GM06990 (cell line): ENCODE data around the gene RAPGEF1.

Experiments used
- DNase-seq: peaks from one replicate; pipeline ENCODE4 v3.0.0-alpha.2; 2011; ENCODE audit not compliant: insufficient read length; ENCODE audit errors: extremely low read depth
- H3K27me3 ChIP-seq: replicated peaks from 2 replicates; pipeline ENCODE4 v1.6.0; 2011; ENCODE audit warnings: low read length; ENCODE audit not compliant: control insufficient read depth, insufficient read depth
- H3K36me3 ChIP-seq: 2 replicates; pipeline ENCODE4 v1.5.1; 2011; ENCODE audit warnings: low read length; ENCODE audit not compliant: control insufficient read depth, insufficient read depth
- H3K4me3 ChIP-seq: replicated peaks from 2 replicates; pipeline ENCODE4 v1.5.1; 2011; ENCODE audit warnings: low read depth, mild to moderate bottlenecking, control low read depth, low read length
- CTCF ChIP-seq: IDR thresholded peaks from 2 replicates; pipeline ENCODE4 v1.5.1; 2011; ENCODE audit warnings: low read length, control low read depth, mild to moderate bottlenecking, inconsistent platforms; ENCODE audit not compliant: insufficient read depth, poor library complexity, severe bottlenecking

RAPGEF1 gene

GRCh38 chr9:131577005-131578000 lies 162.6 kb downstream of the RAPGEF1 start:
- no peak for DNase-seq
- no peak for TF ChIP-seq CTCF
- H3K27me3 ChIP-seq: no peaks in the 10 kb centered on the region
- H3K4me3 ChIP-seq: no peak overlapping the region
- peaks cover 57% of the 10 kb centered on the region for H3K36me3 ChIP-seq

GRCh38 chr9:131575946-131576853 lies 163.7 kb downstream of the RAPGEF1 start:
- no peak for TF ChIP-seq CTCF
- Histone ChIP-seq H3K4me3 (no peak overlapping the region), H3K36me3 (peaks cover 57% of the 10 kb centered on the region), H3K27me3 (no peaks in the 10 kb centered on the region)
- DNase-seq: no peak

GRCh38 chr9:131574730-131575640 lies 164.9 kb downstream of the RAPGEF1 start:
- H3K36me3 ChIP-seq: peaks cover 54% of the 10 kb centered on the region
- no peak for TF ChIP-seq CTCF
- H3K27me3 ChIP-seq: no peaks in the 10 kb centered on the region
- no peak overlapping the region for H3K4me3 ChIP-seq
- DNase-seq: no peak

GRCh38 chr9:131567910-131568309 lies 172.0 kb downstream of the RAPGEF1 start:
- no peak for DNase-seq
- H3K36me3 ChIP-seq: peaks cover 14% of the 10 kb centered on the region
- no peak overlapping the region for H3K4me3 ChIP-seq
- no peak for TF ChIP-seq CTCF
- no peaks in the 10 kb centered on the region for H3K27me3 ChIP-seq

- peaks cover 9% of the 10 kb centered on the region for H3K36me3 ChIP-seq
- DNase-seq: no peak
- H3K4me3 ChIP-seq: no peak overlapping the region
- no peak for TF ChIP-seq CTCF
- H3K27me3 ChIP-seq: no peaks in the 10 kb centered on the region
Measured at GRCh38 chr9:131566158-131566557, 173.7 kb downstream of the RAPGEF1 start.
